ENCODE measurements around the gene TRPM6.

DNA sequence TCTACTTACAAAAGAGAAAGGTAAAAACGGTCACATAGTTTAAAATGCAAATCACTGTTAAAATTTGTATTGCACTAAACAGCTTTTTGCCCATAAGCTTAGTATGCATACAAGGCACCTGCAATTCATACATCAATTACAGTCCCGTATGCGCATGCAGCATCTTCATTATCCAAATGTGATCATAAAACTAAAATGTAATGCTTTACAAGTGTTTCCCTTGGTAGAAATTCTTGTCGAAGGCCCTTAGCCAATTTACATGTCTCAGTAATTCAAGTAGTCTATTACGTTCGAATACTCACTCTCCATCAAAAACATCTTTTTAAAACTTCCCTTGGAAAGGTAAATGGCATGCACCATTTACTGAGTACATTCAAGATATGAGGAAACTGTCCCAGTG, 32.6 kb downstream of the TRPM6 start:
- TF ChIP-seq, protein P1, sequence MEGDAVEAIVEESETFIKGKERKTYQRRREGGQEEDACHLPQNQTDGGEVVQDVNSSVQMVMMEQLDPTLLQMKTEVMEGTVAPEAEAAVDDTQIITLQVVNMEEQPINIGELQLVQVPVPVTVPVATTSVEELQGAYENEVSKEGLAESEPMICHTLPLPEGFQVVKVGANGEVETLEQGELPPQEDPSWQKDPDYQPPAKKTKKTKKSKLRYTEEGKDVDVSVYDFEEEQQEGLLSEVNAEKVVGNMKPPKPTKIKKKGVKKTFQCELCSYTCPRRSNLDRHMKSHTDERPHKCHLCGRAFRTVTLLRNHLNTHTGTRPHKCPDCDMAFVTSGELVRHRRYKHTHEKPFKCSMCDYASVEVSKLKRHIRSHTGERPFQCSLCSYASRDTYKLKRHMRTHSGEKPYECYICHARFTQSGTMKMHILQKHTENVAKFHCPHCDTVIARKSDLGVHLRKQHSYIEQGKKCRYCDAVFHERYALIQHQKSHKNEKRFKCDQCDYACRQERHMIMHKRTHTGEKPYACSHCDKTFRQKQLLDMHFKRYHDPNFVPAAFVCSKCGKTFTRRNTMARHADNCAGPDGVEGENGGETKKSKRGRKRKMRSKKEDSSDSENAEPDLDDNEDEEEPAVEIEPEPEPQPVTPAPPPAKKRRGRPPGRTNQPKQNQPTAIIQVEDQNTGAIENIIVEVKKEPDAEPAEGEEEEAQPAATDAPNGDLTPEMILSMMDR (IDR thresholded peaks at IDR 0.05): no peak
- no peak for TF ChIP-seq POLR2A (IDR thresholded peaks at IDR 0.05)

Measured in testis (tissue), 2 donors.